GM18505 (cell line): Measurements from ENCODE around the gene IRF2.

ENCODE experiments used
- ATAC-seq: cut with Tn5 transposase; IDR thresholded peaks from one replicate; pipeline ENCODE4 v1.9.1; 2021; ENCODE audit not compliant: unreplicated experiment
- POLR2A ChIP-seq: IDR thresholded peaks from 4 replicates; pipeline ENCODE4 v1.6.1; 2011; ENCODE audit warnings: borderline replicate concordance; ENCODE audit not compliant: insufficient read depth, insufficient read length; ENCODE audit errors: extremely low read depth

The IRF2 gene

DNA sequence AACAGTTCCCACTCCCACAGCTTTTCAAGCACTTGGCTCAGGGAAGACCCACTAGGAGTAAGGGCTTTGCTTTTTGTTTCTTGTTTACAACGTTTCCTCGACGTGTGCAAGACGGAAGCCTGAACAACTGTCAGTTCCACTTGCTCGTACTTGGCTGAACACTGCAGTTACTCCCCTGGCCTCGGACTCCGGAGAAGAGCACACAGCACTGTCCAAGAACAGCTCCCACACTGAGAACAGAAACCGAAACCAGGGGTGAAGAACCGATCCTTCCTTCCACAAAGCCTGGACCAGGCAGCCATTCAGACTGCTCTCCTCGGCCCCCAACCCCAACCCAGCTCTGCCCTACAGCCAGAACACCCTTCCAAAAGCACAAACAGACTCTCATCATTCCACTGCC is 25.5 kb downstream of the IRF2 start:
- TF ChIP-seq POLR2A, result no peak
- no peak for ATAC-seq

DNA sequence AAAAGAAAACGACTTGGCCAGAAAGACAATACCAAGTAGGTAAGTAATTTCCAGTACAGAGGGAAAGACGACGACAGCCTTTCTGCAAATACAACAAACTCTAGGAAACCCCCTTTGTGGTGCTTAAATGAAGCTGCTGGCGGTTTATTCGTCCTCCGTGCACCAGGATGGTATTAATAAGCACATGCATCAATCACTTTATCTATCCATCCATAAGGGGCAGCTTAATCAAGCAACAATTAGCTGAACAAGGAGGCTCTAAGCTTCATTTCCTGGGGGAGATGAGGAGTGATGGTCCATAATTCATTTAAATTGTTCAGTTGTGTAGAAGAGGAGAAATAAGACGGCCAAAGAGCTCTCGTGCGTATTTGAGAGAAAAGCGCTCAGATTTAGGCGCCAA is 26.2 kb downstream of the IRF2 start:
- TF ChIP-seq POLR2A, result no peak
- ATAC-seq, result no peak

GRCh38 chr4:184447664-184448063 is 26.7 kb downstream of the IRF2 start:
- TF ChIP-seq POLR2A, result no peak
- no peak for ATAC-seq

- TF ChIP-seq POLR2A, result no peak
- no peak for ATAC-seq
Observed at GRCh38 chr4:184446132-184446658, 28.2 kb downstream of the IRF2 start.

- no peak for ATAC-seq
- no peak for TF ChIP-seq POLR2A
Observed at GRCh38 chr4:184444953-184445309, 29.4 kb downstream of the IRF2 start.

GRCh38 chr4:184444215-184444952 is 30.0 kb downstream of the IRF2 start:
- no peak for ATAC-seq
- TF ChIP-seq POLR2A, result no peak

DNA sequence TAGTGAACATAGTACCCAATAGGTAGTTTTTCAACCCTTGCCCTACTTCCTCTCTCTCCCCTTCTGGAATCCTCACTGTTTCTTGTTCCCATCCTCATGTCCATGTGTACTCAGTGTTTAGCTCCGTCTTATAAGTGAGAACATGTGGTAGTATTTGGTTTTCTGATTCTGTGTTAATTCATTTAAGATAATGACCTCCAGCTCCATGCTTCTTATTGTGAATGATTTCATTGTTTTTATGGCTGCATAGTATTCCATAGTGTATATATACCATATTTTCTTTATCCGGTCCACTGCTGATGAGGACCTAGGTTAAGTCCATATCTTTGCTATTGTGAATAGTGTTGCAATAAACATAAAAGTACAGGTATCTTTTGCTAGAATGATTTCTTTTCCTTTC is 31.0 kb downstream of the IRF2 start:
- no peak for ATAC-seq
- no peak for TF ChIP-seq POLR2A

GRCh38 chr4:184442314-184442635 is 32.1 kb downstream of the IRF2 start:
- TF ChIP-seq POLR2A, result no peak
- no peak for ATAC-seq

DNA sequence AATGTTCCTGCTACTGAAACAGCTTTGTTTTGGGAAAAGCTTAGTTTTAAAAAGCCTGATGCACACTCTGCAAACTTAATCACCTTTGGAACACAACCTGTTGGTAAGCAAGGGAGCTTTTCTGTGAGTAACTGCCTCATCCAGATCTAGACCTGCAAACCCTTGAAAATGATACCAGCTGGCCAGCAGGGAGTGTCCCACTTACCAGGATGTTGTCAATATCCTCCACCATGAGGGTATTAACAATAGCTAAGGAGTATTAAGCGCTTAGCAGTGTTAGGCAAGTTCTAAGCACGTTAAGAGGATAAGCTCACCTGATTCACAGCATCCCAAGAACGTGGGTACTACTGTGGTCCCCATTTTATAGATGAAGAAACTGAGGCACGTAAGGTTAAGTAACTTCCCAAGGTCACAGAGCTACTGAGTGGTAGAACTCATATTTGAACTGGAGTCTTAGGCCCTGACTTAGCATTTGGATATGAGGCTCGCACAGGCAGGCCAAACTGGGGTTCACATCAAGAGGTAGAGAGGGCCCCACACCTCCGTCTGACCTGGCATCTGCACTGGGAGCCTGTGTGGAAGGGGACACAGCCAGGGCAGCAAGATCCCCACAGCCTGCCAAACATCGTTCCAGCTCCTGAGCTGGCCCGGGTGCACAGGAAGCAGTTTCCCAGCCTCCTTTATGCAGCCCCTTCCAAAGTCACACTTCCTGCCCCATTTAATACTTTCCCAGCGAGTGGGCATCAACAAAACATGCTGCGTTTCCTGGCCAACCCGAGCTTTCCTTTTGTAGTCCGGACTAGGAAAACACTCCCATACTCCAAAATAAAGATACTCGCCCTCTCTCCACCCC is 32.7 kb downstream of the IRF2 start:
- TF ChIP-seq POLR2A, result no peak
- ATAC-seq, result no peak

DNA sequence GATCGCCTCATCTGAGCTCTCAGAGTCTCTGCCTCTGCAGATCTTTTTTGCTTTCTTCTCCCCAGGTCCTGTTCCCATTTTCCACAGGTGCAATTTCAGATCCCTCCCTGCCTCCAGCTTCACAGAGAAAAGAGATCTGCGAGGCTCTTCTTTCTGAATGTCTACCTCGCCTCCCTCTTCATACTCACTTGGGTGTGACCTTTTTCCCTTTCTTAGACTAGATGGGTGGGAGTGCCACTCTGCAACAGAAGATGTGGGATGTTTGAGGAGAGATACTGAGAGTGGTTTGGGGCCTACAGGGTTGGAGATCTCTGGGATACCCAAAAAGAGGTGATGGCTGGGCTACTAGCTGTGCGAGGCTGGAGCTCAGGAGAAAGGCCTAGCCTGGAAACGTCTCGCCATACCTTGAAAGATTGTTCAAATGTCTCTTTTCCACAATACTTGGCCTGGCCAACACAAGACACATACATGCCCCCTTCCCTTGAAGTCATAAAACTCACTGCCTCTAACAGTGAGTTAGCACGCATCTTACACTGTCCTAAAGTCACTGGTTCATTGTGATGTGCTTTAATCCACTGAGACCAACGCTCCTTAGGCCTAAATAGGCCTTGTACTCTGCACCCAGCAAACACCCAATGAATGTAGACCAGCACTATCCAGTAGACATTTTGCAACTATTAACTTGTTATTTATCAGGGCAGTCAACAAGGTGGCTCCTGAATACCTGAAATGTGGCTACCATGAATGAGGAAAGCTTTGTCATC is 33.6 kb downstream of the IRF2 start:
- ATAC-seq, result no peak
- TF ChIP-seq POLR2A, result no peak

GRCh38 chr4:184439856-184440594 is 34.3 kb downstream of the IRF2 start:
- no peak for ATAC-seq

GRCh38 chr4:184439386-184439785 is 35.0 kb downstream of the IRF2 start:
- no peak for TF ChIP-seq POLR2A
- no peak for ATAC-seq

More at GRCh38 chr4:184439856-184440594, 34.3 kb downstream of the IRF2 start:
- TF ChIP-seq POLR2A, result no peak

DNA sequence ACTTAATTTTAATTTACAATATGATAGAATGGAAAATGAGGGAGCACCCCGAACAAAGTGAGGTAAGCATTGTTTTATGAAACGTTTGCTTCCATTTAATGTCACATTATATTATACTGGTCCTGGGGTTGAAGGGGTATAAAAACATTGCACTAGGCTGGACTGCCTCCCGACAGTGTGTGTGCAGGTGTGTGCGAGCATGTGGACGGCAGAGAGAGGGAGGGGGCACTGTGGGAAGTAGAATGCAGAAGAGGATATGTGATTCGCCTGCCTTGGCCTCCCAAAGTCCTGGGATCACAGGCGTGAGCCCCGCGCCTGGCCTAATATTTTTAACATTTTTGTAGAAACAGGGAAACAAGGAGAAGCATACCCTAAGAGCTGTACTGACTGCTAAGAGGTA is 36.0 kb downstream of the IRF2 start:
- TF ChIP-seq POLR2A, result no peak

More for the DNA sequence above, 36.0 kb downstream of the IRF2 start:
- ATAC-seq, result no peak
